Sigmoid colon (tissue), 7 donors: ENCODE results near the gene GOLGA6L26. TPM values are rescaled to one million over a fixed set of nuclear protein-coding genes. Genes with fewer than 3 reads are reported as not detected.
"Not testable (repeated sequence)": the region's sequence is repeated elsewhere in the genome, so short reads cannot be mapped to it uniquely, and the experiment has no call there.

Experiments used
- DNase-seq: peaks from one replicate; pipeline ENCODE4 v3.0.0-alpha.2; 2019
- H3K27ac ChIP-seq, 4 donors: fragments of 200-600 bp; sonication (generic); one replicate each; pipeline ENCODE4 v1.5.1; 2016 to 2019; ENCODE audit warnings: mild to moderate bottlenecking in 1 of 4
- H3K27me3 ChIP-seq, 3 donors: fragments of 200-600 bp; sonication (generic); one replicate each; pipeline ENCODE4 v1.5.1; 2019; ENCODE audit warnings: mild to moderate bottlenecking in 1 of 3
- H3K36me3 ChIP-seq, 4 donors: fragments of 200-600 bp; sonication (generic); one replicate each; pipeline ENCODE4 v1.5.1; 2016 to 2019
- H3K4me1 ChIP-seq, 4 donors: fragments of 200-600 bp; sonication (generic); one replicate each; pipeline ENCODE4 v1.5.1; 2017 to 2019
- H3K4me3 ChIP-seq, 4 donors: fragments of 200-600 bp; sonication (generic); one replicate each; pipeline ENCODE4 v1.5.1; 2017 to 2019; ENCODE audit warnings: mild to moderate bottlenecking in 2 of 4, moderate library complexity in 1 of 4
- H3K9me3 ChIP-seq, 4 donors: fragments of 200-600 bp in 3 of 4; sonication (generic) in 3 of 4; one replicate each; pipeline versions ENCODE4 v1.5.1 to v1.6.1; 2013 to 2019
- CTCF ChIP-seq, 4 experiments: fragments of 450-650 bp in 3 of 4; fragments of 200-600 bp in 1 of 4; IDR thresholded peaks; one replicate each; pipeline ENCODE4 v1.5.1; 2016 to 2019; ENCODE audit warnings: antibody characterized with exemption in 4 of 4, mild to moderate bottlenecking in 3 of 4, moderate library complexity in 2 of 4
- EP300 ChIP-seq, 4 donors: sonication (generic); formaldehyde crosslinking; IDR thresholded peaks; one replicate each; pipeline ENCODE4 v1.6.1; 2017; ENCODE audit warnings: antibody characterized with exemption in 4 of 4
- POLR2A ChIP-seq, 2 donors: fragments of 450-650 bp; IDR thresholded peaks; one replicate each; pipeline ENCODE4 v1.6.1; 2016; ENCODE audit warnings: antibody characterized with exemption in 2 of 2, mild to moderate bottlenecking in 2 of 2, moderate library complexity in 2 of 2
- POLR2AphosphoS5 ChIP-seq, 4 donors: sonication (generic); formaldehyde crosslinking; IDR thresholded peaks; one replicate each; pipeline ENCODE4 v1.6.1; 2017; ENCODE audit warnings: antibody characterized with exemption in 4 of 4
- WGBS, 2 donors: extraction: QIAGEN DNeasy Blood & Tissue Kit; methylation state at CpG; one replicate each; pipeline ENCODE4 v1.1.7; 2013; 5-methylcytosine and 5-hydroxymethylcytosine counted together
- intact Hi-C: fragments of 100-400 bp; cut with DNase I; formaldehyde crosslinking; loops from one replicate; pipeline ENCODE4 v1.15.1; 2023
- polyA plus RNA-seq, 3 donors: library from polyadenylated mRNA; stranded (reverse); fragments of 200-250 nt; gene quantifications; one replicate each; pipeline ENCODE4 v1.2.3, GENCODE V29; 2013
- total RNA-seq, 4 donors: library from RNA; depleted of rRNA; stranded (reverse); fragments of >200 nt; gene quantifications; one replicate each; pipeline ENCODE4 v1.1.0, GENCODE V29; 2016
- donor health status: healthy with polysubstance abuse.
- donor health status: Bipolar disorder and iron deficiency.
- donor health status: healthy.

Gene GOLGA6L26
- total and polyA plus RNA-seq, 7 donors = 0.60 TPM; not detected in 6

GRCh38 chr15:23370578-23370977, 36.6 kb upstream of the GOLGA6L26 start:
- DNase-seq = no peak
- peaks cover 0 to 6% (median 0%) of the 10 kb centered on the region in 4 donors for H3K4me1 ChIP-seq
- H3K4me3 ChIP-seq = no peak overlapping the region
- TF ChIP-seq EP300 (IDR thresholded peaks at IDR 0.05) (no peak), POLR2AphosphoS5 (IDR thresholded peaks at IDR 0.05) (no peak), CTCF (IDR thresholded peaks at IDR 0.05) (no peak), POLR2A (IDR thresholded peaks at IDR 0.05) (no peak)
- no peaks in the 10 kb centered on the region for H3K36me3 ChIP-seq
- H3K27ac ChIP-seq = no peak overlapping the region
- intact Hi-C loops = no loop called here
- no peaks in the 10 kb centered on the region for H3K9me3 ChIP-seq
- WGBS, 2 donors = 80 to 89% methylated on average over 2 of the region's 2 CpGs
- no peaks in the 10 kb centered on the region for H3K27me3 ChIP-seq

- H3K36me3 ChIP-seq, H3K27me3 ChIP-seq, intact Hi-C loops, DNase-seq, H3K27ac ChIP-seq, H3K4me3 ChIP-seq, H3K4me1 ChIP-seq, H3K9me3 ChIP-seq: not testable (repeated sequence)
- 53 to 59% methylated on average over 6 of the region's 9 CpGs for WGBS, 2 donors
Measured at GRCh38 chr15:23364261-23364660, 30.3 kb upstream of the GOLGA6L26 start.

- H3K27ac ChIP-seq, intact Hi-C loops, DNase-seq, H3K9me3 ChIP-seq, H3K27me3 ChIP-seq, H3K4me3 ChIP-seq, H3K4me1 ChIP-seq, H3K36me3 ChIP-seq: not testable (repeated sequence)
- 80 to 100% methylated on average over 2 of the region's 5 CpGs for WGBS, 2 donors
Measured at GRCh38 chr15:23362622-23363021, 28.6 kb upstream of the GOLGA6L26 start.

GRCh38 chr15:23354448-23354847, 20.5 kb upstream of the GOLGA6L26 start, which contains the start of gene GOLGA8S:
TSS of gene GOLGA8S (plus strand) at chr15:23354748. CDS start at chr15:23354810, 62 bp downstream.
- H3K4me3 ChIP-seq, intact Hi-C loops, H3K36me3 ChIP-seq, H3K27me3 ChIP-seq, H3K9me3 ChIP-seq, DNase-seq, H3K4me1 ChIP-seq, H3K27ac ChIP-seq: not testable (repeated sequence)
- no CpG with 5 or more reads among the region's 8 CpGs for WGBS, 2 donors

- H3K4me3 ChIP-seq, H3K4me1 ChIP-seq, DNase-seq, H3K9me3 ChIP-seq, intact Hi-C loops, H3K27ac ChIP-seq, H3K27me3 ChIP-seq: not testable (repeated sequence)
- WGBS, 2 donors = 91 to 93% methylated on average over 13 of the region's 13 CpGs
- peaks cover 0 to 46% (median 14%) of the 10 kb centered on the region in 4 donors for H3K36me3 ChIP-seq
Measured at GRCh38 chr15:23311233-23311632, 22.8 kb downstream of the GOLGA6L26 start.

GRCh38 chr15:23305921-23306320, 28.1 kb downstream of the GOLGA6L26 start:
- 78 to 79% methylated on average over 7 of the region's 7 CpGs for WGBS, 2 donors
- intact Hi-C loops, H3K27me3 ChIP-seq, H3K4me3 ChIP-seq, DNase-seq, H3K27ac ChIP-seq, H3K9me3 ChIP-seq: not testable (repeated sequence)
- Histone ChIP-seq H3K4me1 (peaks cover 0 to 22% (median 5%) of the 10 kb centered on the region in 4 donors), H3K36me3 (peaks cover 0 to 44% (median 12%) of the 10 kb centered on the region in 4 donors)

- H3K4me3 ChIP-seq = peak overlapping the region in 3 of 4 donors; percentile 44 to 51 (median 51)
- DNase-seq, intact Hi-C loops, H3K9me3 ChIP-seq, H3K27me3 ChIP-seq, H3K27ac ChIP-seq: not testable (repeated sequence)
- peaks cover 0 to 22% (median 5%) of the 10 kb centered on the region in 4 donors for H3K4me1 ChIP-seq
- H3K36me3 ChIP-seq = peaks cover 0 to 33% (median 8%) of the 10 kb centered on the region in 4 donors
- 19 to 42% methylated on average over 4 of the region's 4 CpGs for WGBS, 2 donors
Measured at GRCh38 chr15:23304805-23305204, 29.2 kb downstream of the GOLGA6L26 start.

GRCh38 chr15:23304267-23304666, 29.7 kb downstream of the GOLGA6L26 start:
- Histone ChIP-seq H3K36me3 (peaks cover 0 to 27% (median 5%) of the 10 kb centered on the region in 4 donors), H3K4me3 (peak overlapping the region; percentile 24 to 51 (median 48)), H3K27ac (peak overlapping the region; percentile 38 to 70 (median 60)), H3K4me1 (peaks cover 0 to 22% (median 5%) of the 10 kb centered on the region in 4 donors)
- H3K9me3 ChIP-seq, H3K27me3 ChIP-seq, intact Hi-C loops, DNase-seq: not testable (repeated sequence)
- 1 to 5% methylated on average over 7 of the region's 7 CpGs for WGBS, 2 donors

- H3K9me3 ChIP-seq, DNase-seq: not testable (repeated sequence)
- WGBS, 2 donors = 0 to 3% methylated on average over 45 to 46 of the region's 55 CpGs
Measured at GRCh38 chr15:23303654-23304053, 30.3 kb downstream of the GOLGA6L26 start.

GRCh38 chr15:23303246-23303645, 30.8 kb downstream of the GOLGA6L26 start:
- H3K4me1 ChIP-seq = peaks cover 0 to 22% (median 5%) of the 10 kb centered on the region in 4 donors
- peak overlapping the region in 1 of 4 donors; percentile 47 for H3K27ac ChIP-seq
- intact Hi-C loops, DNase-seq, H3K27me3 ChIP-seq, H3K9me3 ChIP-seq: not testable (repeated sequence)
- peak overlapping the region in 3 of 4 donors; percentile 44 to 51 (median 51) for H3K4me3 ChIP-seq
- H3K36me3 ChIP-seq = peaks cover 0 to 17% (median 0%) of the 10 kb centered on the region in 4 donors
- no CpG with 5 or more reads among the region's 33 CpGs for WGBS, 2 donors

More at GRCh38 chr15:23303654-23304053, 30.3 kb downstream of the GOLGA6L26 start:
- H3K27ac ChIP-seq = peak overlapping the region; percentile 38 to 70 (median 60)
- intact Hi-C loops, H3K27me3 ChIP-seq: not testable (repeated sequence)
- peaks cover 0 to 22% (median 5%) of the 10 kb centered on the region in 4 donors for H3K4me1 ChIP-seq
- H3K36me3 ChIP-seq = peaks cover 0 to 21% (median under 1%) of the 10 kb centered on the region in 4 donors
- peak overlapping the region; percentile 24 to 51 (median 48) for H3K4me3 ChIP-seq
